ENCODE results near the gene EHD4.

- no peak for TF ChIP-seq ZNF274 (IDR thresholded peaks at IDR 0.05; ENCODE audit: low read depth, low read length)
- no peak for TF ChIP-seq YY1 (IDR thresholded peaks at IDR 0.05; ENCODE audit: insufficient read depth, insufficient read length)
- no peak for TF ChIP-seq SUZ12 (IDR thresholded peaks at IDR 0.05; ENCODE audit: extremely low read depth, insufficient read depth, insufficient read length)
These were observed 4.7 kb downstream of the EHD4 start for GRCh38 chr15:41967506-41968206.
